H1 (cell line): ENCODE results near the gene SYK. TPM values are rescaled to one million over a fixed set of nuclear protein-coding genes. Genes with fewer than 3 reads are reported as not detected.

ENCODE experiments used
- CTCF ChIA-PET: fragments of 300-600 bp; sonication (Branson Sonifier 250); formaldehyde crosslinking; loops from one replicate; lab custom pipeline; 2021; ENCODE audit not compliant: partially characterized antibody; lab: Charles Lee
- POLR2A ChIA-PET: fragments of 300-600 bp; sonication (Branson Sonifier 250); formaldehyde crosslinking; loops from one replicate; lab custom pipeline; 2021; ENCODE audit warnings: inconsistent platforms; ENCODE audit not compliant: partially characterized antibody; lab: Charles Lee
- DNase-seq, 2 experiments: peaks; one replicate each; pipeline versions ENCODE4 v3.0.0 to v3.0.0-alpha.2; 2010 to 2022; ENCODE audit warnings: low spot score in 2 of 2, low read depth in 1 of 2, mixed read lengths in 1 of 2
- FAIRE-seq: peaks from 2 replicates; lab custom pipeline; 2011; peaks lifted over from hg19 to GRCh38; lab: Jason Lieb, UNC
- H2AFZ ChIP-seq: 2 replicates; pipeline ENCODE4 v1.8.1; 2012; ENCODE audit warnings: low read length, inconsistent platforms
- H2AK5ac ChIP-seq: 2 replicates; pipeline ENCODE4 v1.6.1; 2013; ENCODE audit warnings: low read depth, low read length
- H2BK120ac ChIP-seq: replicated peaks from 2 replicates; pipeline ENCODE3; 2013; ENCODE audit warnings: low read depth, low read length, inconsistent platforms
- H2BK12ac ChIP-seq: 2 replicates; pipeline ENCODE4 v1.6.1; 2013; ENCODE audit warnings: low read depth, low read length
- H2BK15ac ChIP-seq: 2 replicates; pipeline ENCODE4 v1.6.1; 2013; ENCODE audit warnings: low read length
- H2BK20ac ChIP-seq: 2 replicates; pipeline ENCODE4 v1.6.1; 2013; ENCODE audit warnings: low read length
- H2BK5ac ChIP-seq: 2 replicates; pipeline ENCODE4 v1.6.1; 2013; ENCODE audit warnings: low read depth, low read length
- H3K14ac ChIP-seq: 2 replicates; pipeline ENCODE4 v1.6.1; 2013; ENCODE audit warnings: inconsistent platforms; ENCODE audit not compliant: insufficient read length
- H3K18ac ChIP-seq: 2 replicates; pipeline ENCODE4 v1.6.1; 2013; ENCODE audit warnings: low read length; ENCODE audit errors: extremely low read depth
- H3K23ac ChIP-seq: 2 replicates; pipeline ENCODE4 v1.6.1; 2013; ENCODE audit warnings: inconsistent platforms; ENCODE audit not compliant: insufficient read length
- H3K23me2 ChIP-seq: 2 replicates; pipeline ENCODE4 v1.6.1; 2013; ENCODE audit warnings: low read depth, low read length
- H3K27ac ChIP-seq: 2 replicates; pipeline ENCODE4 v1.6.1; 2011; ENCODE audit warnings: low read depth, low read length, inconsistent platforms
- H3K27me3 ChIP-seq, 4 experiments: replicated peaks in 1 of 4; 1 replicate in 1 of 4; 2 replicates in 3 of 4; pipeline versions ENCODE4 v1.6.1 to v1.8.1; 2011 to 2013; ENCODE audit warnings: low read length in 3 of 4, mild to moderate bottlenecking in 3 of 4, inconsistent platforms in 2 of 4, mixed read lengths in 2 of 4, moderate library complexity in 1 of 4; ENCODE audit not compliant: control insufficient read depth in 3 of 4, insufficient read depth in 3 of 4; ENCODE audit errors: extremely low read depth in 1 of 4
- H3K36me3 ChIP-seq, 4 experiments: 2 replicates each; pipeline versions ENCODE4 v1.6.1 to v1.8.1; 2011 to 2013; ENCODE audit warnings: mild to moderate bottlenecking in 4 of 4, low read length in 3 of 4, moderate library complexity in 2 of 4, control low read depth in 1 of 4, inconsistent platforms in 1 of 4; ENCODE audit not compliant: insufficient read depth in 4 of 4, control insufficient read depth in 2 of 4
- H3K4ac ChIP-seq: replicated peaks from 2 replicates; pipeline ENCODE3; 2013; ENCODE audit warnings: low read length, low read depth, mixed read lengths, inconsistent platforms; ENCODE audit not compliant: insufficient read length
- H3K4me1 ChIP-seq, 4 experiments: replicated peaks in 1 of 4; 1 replicate in 1 of 4; 2 replicates in 3 of 4; pipeline versions ENCODE4 v1.6.1 to v1.8.1; 2011 to 2013; ENCODE audit warnings: low read length in 3 of 4, inconsistent platforms in 2 of 4, mixed read lengths in 1 of 4; ENCODE audit not compliant: insufficient read depth in 4 of 4, control insufficient read depth in 3 of 4
- H3K4me2 ChIP-seq, 2 experiments: 2 replicates each; pipeline versions ENCODE4 v1.6.1 to v1.8.1; 2011 to 2013; ENCODE audit warnings: low read depth in 2 of 2, low read length in 2 of 2, control low read depth in 1 of 2, inconsistent platforms in 1 of 2, mild to moderate bottlenecking in 1 of 2; ENCODE audit not compliant: insufficient read depth in 1 of 2
- H3K4me3 ChIP-seq, 4 experiments: fragments of 200-600, 300-600 bp in 1 of 4; sonication (generic), shearing (Covaris generic), sonication (Bioruptor Twin) in 1 of 4; 2 replicates each; pipeline versions ENCODE4 v1.5.1 to v1.8.1; 2011 to 2016; ENCODE audit warnings: low read length in 4 of 4, low read depth in 3 of 4, control low read depth in 2 of 4, inconsistent platforms in 2 of 4, mild to moderate bottlenecking in 2 of 4, mixed read lengths in 1 of 4, moderate library complexity in 1 of 4; ENCODE audit not compliant: insufficient read depth in 2 of 4; ENCODE audit errors: extremely low read depth in 1 of 4
- H3K56ac ChIP-seq: replicated peaks from 2 replicates; pipeline ENCODE3; 2013; ENCODE audit warnings: low read depth, mild to moderate bottlenecking, mixed read lengths, low read length, inconsistent platforms; ENCODE audit not compliant: insufficient read length
- H3K79me1 ChIP-seq: 2 replicates; pipeline ENCODE4 v1.6.1; 2013; ENCODE audit warnings: low read depth, low read length, control low read depth
- H3K79me2 ChIP-seq, 2 experiments: 2 replicates each; pipeline versions ENCODE4 v1.6.1 to v1.8.1; 2012 to 2013; ENCODE audit warnings: low read length in 2 of 2, mild to moderate bottlenecking in 2 of 2, inconsistent platforms in 1 of 2; ENCODE audit not compliant: insufficient read depth in 2 of 2, control insufficient read depth in 1 of 2
- H3K9ac ChIP-seq, 4 experiments: replicated peaks in 1 of 4; 1 replicate in 1 of 4; 2 replicates in 3 of 4; pipeline versions ENCODE4 v1.6.1 to v1.8.1; 2011 to 2013; ENCODE audit warnings: low read depth in 3 of 4, low read length in 3 of 4, control low read depth in 2 of 4, mild to moderate bottlenecking in 2 of 4, moderate library complexity in 2 of 4, inconsistent platforms in 1 of 4; ENCODE audit errors: extremely low read depth in 1 of 4
- H3K9me3 ChIP-seq, 2 experiments: 2 replicates each; pipeline versions ENCODE4 v1.6.1 to v1.8.1; 2012 to 2013; ENCODE audit warnings: mild to moderate bottlenecking in 2 of 2, moderate library complexity in 2 of 2, control low read depth in 1 of 2, inconsistent platforms in 1 of 2, low read depth in 1 of 2, low read length in 1 of 2, mixed read lengths in 1 of 2; ENCODE audit not compliant: insufficient read depth in 2 of 2
- H4K20me1 ChIP-seq, 2 experiments: replicated peaks in 1 of 2; 2 replicates each; pipeline versions ENCODE3 to v1.8.1; 2011 to 2013; ENCODE audit warnings: inconsistent platforms in 2 of 2, low read length in 2 of 2, mild to moderate bottlenecking in 1 of 2; ENCODE audit not compliant: insufficient read depth in 2 of 2, control insufficient read depth in 1 of 2
- H4K5ac ChIP-seq: 2 replicates; pipeline ENCODE4 v1.6.1; 2013; ENCODE audit warnings: low read length, low read depth, mixed read lengths, inconsistent platforms; ENCODE audit not compliant: insufficient read length
- H4K8ac ChIP-seq: 2 replicates; pipeline ENCODE4 v1.8.0; 2013; ENCODE audit warnings: mild to moderate bottlenecking, moderate library complexity, low read length, inconsistent platforms; ENCODE audit not compliant: insufficient read depth; ENCODE audit errors: extremely low read depth
- H4K91ac ChIP-seq: replicated peaks from 2 replicates; pipeline ENCODE3; 2013; ENCODE audit warnings: low read length, mixed read lengths, inconsistent platforms; ENCODE audit not compliant: insufficient read length
- EZH2 ChIP-seq: fragments of 200-600 bp; sonication (generic); IDR thresholded peaks from 2 replicates; pipeline ENCODE4 v1.7.1; 2012; ENCODE audit warnings: low read depth, mild to moderate bottlenecking, moderate library complexity, low read length, inconsistent platforms; ENCODE audit not compliant: severe bottlenecking
- HDAC2 ChIP-seq, 2 experiments: fragments of 300-600 bp in 1 of 2; sonication (generic) in 1 of 2; IDR thresholded peaks; 2 replicates each; pipeline ENCODE4 v1.6.1; 2011 to 2012; ENCODE audit warnings: low read depth in 2 of 2, low read length in 2 of 2, mild to moderate bottlenecking in 2 of 2, moderate library complexity in 2 of 2, borderline replicate concordance in 1 of 2, inconsistent platforms in 1 of 2
- NRF1 ChIP-seq: IDR thresholded peaks from 2 replicates; pipeline ENCODE4 v1.6.1; 2011; ENCODE audit warnings: mild to moderate bottlenecking, low read depth, low read length, improper control_type of control experiment
- POLR2A ChIP-seq, 2 experiments: IDR thresholded peaks; 1 replicate in 1 of 2; 2 replicates in 1 of 2; pipeline ENCODE4 v1.6.1; 2011; ENCODE audit warnings: low read depth in 2 of 2, low read length in 2 of 2, mild to moderate bottlenecking in 2 of 2; ENCODE audit errors: control extremely low read depth in 1 of 2
- SP2 ChIP-seq: IDR thresholded peaks from 2 replicates; pipeline ENCODE4 v1.6.1; 2012; ENCODE audit warnings: mild to moderate bottlenecking, low read length, inconsistent platforms
- TAF7 ChIP-seq: optimal IDR thresholded peaks from 2 replicates; pipeline ENCODE3; 2011; ENCODE audit warnings: low read depth, mild to moderate bottlenecking, inconsistent platforms, low read length, moderate library complexity, borderline replicate concordance
- WGBS, 2 experiments: shearing (Covaris generic) in 1 of 2; methylation state at CpG; one replicate each; pipeline versions ENCODE4 v1.1.6 to v1.1.7; 2013 to 2015; ENCODE audit warnings: low lambda C conversion rate in 2 of 2, mixed read lengths in 2 of 2, inconsistent platforms in 1 of 2, low coverage in 1 of 2, missing lambda C conversion rate in 1 of 2; ENCODE audit not compliant: insufficient replicate concordance in 2 of 2, insufficient coverage in 1 of 2, insufficient read length in 1 of 2; ENCODE audit errors: extremely low coverage in 1 of 2, missing lambda C conversion rate in 1 of 2; 5-methylcytosine and 5-hydroxymethylcytosine counted together
- polyA plus RNA-seq, 7 experiments: library from polyadenylated mRNA; depleted of rRNA in 3 of 7; stranded (reverse) in 5 of 7; unstranded in 2 of 7; fragments of >200 nt in 5 of 7; fragments of 200-250 nt in 2 of 7; gene quantifications; 1 replicate in 5 of 7; 2 replicates in 1 of 7; 4 replicates in 1 of 7; pipeline versions ENCODE4 v1.2.1 to v1.2.3, GENCODE V29; 2011 to 2013; ENCODE audit warnings: missing spikeins in 2 of 7, mixed read lengths in 2 of 7
- total RNA-seq: library from RNA; stranded (reverse); fragmentation: NEBNext Ultra II Directional; extraction: Animal tissue kit (Norgen Biotek cat#: 25700); gene quantifications from 2 replicates; pipeline ENCODE4 v1.2.1, GENCODE V29; 2021

SYK gene
- total and polyA plus RNA-seq, 2 of the 8 experiments (the other 6 are each of a cell fraction or from before 2014, with no cell fraction given), result 1.5 to 4.4 TPM

DNA sequence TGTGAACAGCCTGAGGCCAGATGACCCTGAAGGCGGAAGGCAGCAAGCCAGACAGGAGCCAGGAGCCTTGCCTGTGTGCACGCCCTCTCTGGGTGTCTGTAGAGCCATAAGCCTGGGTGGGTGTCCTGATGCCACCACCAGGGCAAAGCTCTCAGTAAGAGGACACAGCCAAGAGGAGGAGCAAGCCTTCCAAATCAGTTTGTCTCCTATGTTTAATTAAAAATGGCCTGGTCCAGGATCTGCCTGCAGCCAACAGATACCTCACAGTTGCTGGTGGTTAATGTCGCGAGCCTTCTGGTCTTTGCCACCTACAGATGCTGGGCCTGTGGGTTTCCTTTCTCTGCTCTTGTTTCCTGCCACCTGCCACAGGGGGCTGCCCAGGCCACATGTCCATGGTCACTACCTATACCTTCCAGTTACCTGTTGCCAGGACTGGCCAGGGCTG lies 56.9 kb downstream of the SYK start:
- Histone ChIP-seq H3K23ac (no peak overlapping the region), H3K79me2 (no peaks in the 10 kb centered on the region), H3K4me3 (no peak overlapping the region), H3K27me3 (no peaks in the 10 kb centered on the region), H2BK15ac (no peak overlapping the region), H3K56ac (no peak overlapping the region), H3K14ac (no peak overlapping the region), H4K8ac (no peak overlapping the region), H3K23me2 (no peaks in the 10 kb centered on the region; the same call in 1 of the 2 replicates), H2AK5ac (no peak overlapping the region), H2BK12ac (no peak overlapping the region), H3K27ac (no peak overlapping the region), H2BK5ac (no peak overlapping the region), H3K18ac (no peak overlapping the region), H3K9me3 (no peaks in the 10 kb centered on the region), H4K20me1 (no peaks in the 10 kb centered on the region), H4K5ac (no peak overlapping the region), H2BK120ac (no peak overlapping the region), H3K36me3 (no peaks in the 10 kb centered on the region), H2BK20ac (no peak overlapping the region), H3K4me1 (no peaks in the 10 kb centered on the region), H2AFZ (no peak overlapping the region), H4K91ac (no peak overlapping the region), H3K4ac (no peak overlapping the region), H3K9ac (no peak overlapping the region), H3K4me2 (no peak overlapping the region), H3K79me1 (no peaks in the 10 kb centered on the region)
- FAIRE-seq (no peak), DNase-seq (no peak)
- CTCF ChIA-PET, result interaction anchor here (0.6 kb wide), 1 partner anchor 11 kb away, joined by 3 read pairs; no protein-coding TSS in a partner anchor
- POLR2A ChIA-PET, result no interaction called here
- WGBS, 2 experiments, result 95% methylated on average over 4 of the region's 4 CpGs; no CpG with 5 or more reads in 1 of the 2 experiments
- TF ChIP-seq POLR2A (IDR thresholded peaks at IDR 0.05; ENCODE audit: control extremely low read depth in 1 of 2, low read depth in 2 of 2, low read length in 2 of 2) (no peak), TAF7 (no peak), EZH2 (no peak), NRF1 (no peak), SP2 (no peak), HDAC2 (IDR thresholded peaks at IDR 0.05; ENCODE audit: borderline replicate concordance in 1 of 2, low read depth in 2 of 2, low read length in 2 of 2) (no peak)
